HCEC 1CT (cell line): ENCODE data around the gene PRKAA2.

Experiments used
- DNase-seq: peaks from one replicate; pipeline ENCODE4 v3.0.0-alpha.2; 2017

The PRKAA2 gene

GRCh38 chr1:56719171-56719570 lies 74.1 kb downstream of the PRKAA2 start:
- DNase-seq: no peak

- no peak for DNase-seq
Observed at GRCh38 chr1:56726706-56727105, 81.6 kb downstream of the PRKAA2 start.

GRCh38 chr1:56728964-56729363 lies 83.8 kb downstream of the PRKAA2 start:
- no peak for DNase-seq

GRCh38 chr1:56745231-56745630 lies 100.1 kb downstream of the PRKAA2 start:
- no peak for DNase-seq

GRCh38 chr1:56754708-56755479 lies 109.8 kb downstream of the PRKAA2 start:
- DNase-seq: no peak

- DNase-seq: no peak
Observed at GRCh38 chr1:56755911-56756310, 110.8 kb downstream of the PRKAA2 start.

- DNase-seq: no peak
Observed at GRCh38 chr1:56758135-56758534, 113.0 kb downstream of the PRKAA2 start.

GRCh38 chr1:56758794-56759193 lies 113.7 kb downstream of the PRKAA2 start:
- no peak for DNase-seq
